T-cell (primary cell): Measurements from ENCODE around the gene MBOAT1. TPM values are rescaled to one million over a fixed set of nuclear protein-coding genes. Genes with fewer than 3 reads are reported as not detected.

Experiments
- ATAC-seq, 4 experiments: fragments of 200-7000 bp in 3 of 4; fragments of 150-1000 bp in 1 of 4; cut with Tn5 transposase; replicated peaks in 1 of 4; 1 replicate in 3 of 4; 2 replicates in 1 of 4; pipeline ENCODE4 v1.10.0; 2021; ENCODE audit warnings: moderate library complexity in 3 of 4, mild to moderate bottlenecking in 2 of 4, moderate number of reproducible peaks in 1 of 4
- CTCF ChIA-PET, 2 donors: fragments of 300-600 bp; sonication (Branson Sonifier 250); formaldehyde crosslinking; loops; one replicate each; lab custom pipeline; 2022; ENCODE audit warnings: antibody characterized with exemption in 2 of 2; lab: Charles Lee
- POLR2A ChIA-PET, 2 donors: fragments of 300-600 bp; sonication (Branson Sonifier 250); formaldehyde crosslinking; loops; one replicate each; lab custom pipeline; 2022; ENCODE audit warnings: antibody characterized with exemption in 2 of 2; lab: Charles Lee
- DNase-seq, 35 experiments: peaks; one replicate each; pipeline versions ENCODE4 v3.0.0 to v3.0.0-alpha.2; 2013 to 2023
- H3K27ac ChIP-seq: one replicate; pipeline ENCODE4 v1.5.1; 2013; ENCODE audit warnings: low read length
- H3K27me3 ChIP-seq, 2 experiments: replicated peaks in 1 of 2; 1 replicate in 1 of 2; 2 replicates in 1 of 2; pipeline versions ENCODE4 v1.6.1 to v1.7.0; 2013; ENCODE audit warnings: low read length in 1 of 2, mixed read lengths in 1 of 2; ENCODE audit not compliant: control insufficient read depth in 2 of 2, insufficient read depth in 2 of 2; ENCODE audit errors: extremely low read depth in 1 of 2
- H3K36me3 ChIP-seq, 2 donors: 1 replicate in 1 of 2; 2 replicates in 1 of 2; pipeline versions ENCODE4 v1.6.1 to v1.7.0; 2013; ENCODE audit warnings: low read length in 1 of 2; ENCODE audit not compliant: control insufficient read depth in 2 of 2, insufficient read depth in 1 of 2; ENCODE audit errors: extremely low read depth in 1 of 2
- H3K4me1 ChIP-seq, 2 experiments: 1 replicate in 1 of 2; 2 replicates in 1 of 2; pipeline versions ENCODE4 v1.6.1 to v1.7.0; 2013; ENCODE audit warnings: low read length in 2 of 2, mixed read lengths in 1 of 2; ENCODE audit not compliant: insufficient read depth in 2 of 2, control insufficient read depth in 1 of 2; ENCODE audit errors: extremely low read depth in 1 of 2
- H3K4me3 ChIP-seq, 2 donors: 1 replicate in 1 of 2; 2 replicates in 1 of 2; pipeline versions ENCODE4 v1.5.1 to v1.7.0; 2013; ENCODE audit warnings: mild to moderate bottlenecking in 2 of 2, low read length in 1 of 2, moderate library complexity in 1 of 2; ENCODE audit not compliant: control insufficient read depth in 1 of 2; ENCODE audit errors: extremely low read depth in 1 of 2
- H3K9me3 ChIP-seq: 2 replicates; pipeline ENCODE4 v1.7.0; 2013
- H3K27ac Mint-ChIP-seq, 2 donors: one replicate each; pipeline ENCODE4 v1.8.0; 2020 to 2021; ENCODE audit warnings: mild to moderate bottlenecking in 2 of 2, mixed read lengths in 2 of 2
- H3K27me3 Mint-ChIP-seq, 2 donors: one replicate each; pipeline ENCODE4 v1.8.0; 2021 to 2022; ENCODE audit warnings: mixed read lengths in 2 of 2
- H3K36me3 Mint-ChIP-seq: one replicate; pipeline ENCODE4 v1.8.0; 2021; ENCODE audit warnings: mixed read lengths
- H3K4me1 Mint-ChIP-seq, 3 donors: one replicate each; pipeline ENCODE4 v1.8.0; 2020 to 2022; ENCODE audit warnings: mixed read lengths in 3 of 3, mild to moderate bottlenecking in 1 of 3
- H3K4me3 Mint-ChIP-seq, 3 donors: one replicate each; pipeline ENCODE4 v1.8.0; 2020 to 2022; ENCODE audit warnings: mild to moderate bottlenecking in 3 of 3, mixed read lengths in 3 of 3, moderate library complexity in 3 of 3
- H3K9me3 Mint-ChIP-seq, 3 donors: one replicate each; pipeline ENCODE4 v1.8.0; 2020 to 2022; ENCODE audit warnings: mixed read lengths in 3 of 3
- WGBS: methylation state at CpG from one replicate; pipeline ENCODE4 v1.1.5; 2013; ENCODE audit warnings: missing lambda C conversion rate; ENCODE audit not compliant: insufficient coverage; 5-methylcytosine and 5-hydroxymethylcytosine counted together
- total RNA-seq, 35 experiments: library from RNA in 6 of 35; stranded (reverse) in 6 of 35; fragments of 120-200 nt in 1 of 35; gene quantifications; one replicate each; pipeline versions ENCODE4 v1.2.1 to v1.2.4 and lab custom pipeline; 2013 to 2026

MBOAT1 gene, protein sequence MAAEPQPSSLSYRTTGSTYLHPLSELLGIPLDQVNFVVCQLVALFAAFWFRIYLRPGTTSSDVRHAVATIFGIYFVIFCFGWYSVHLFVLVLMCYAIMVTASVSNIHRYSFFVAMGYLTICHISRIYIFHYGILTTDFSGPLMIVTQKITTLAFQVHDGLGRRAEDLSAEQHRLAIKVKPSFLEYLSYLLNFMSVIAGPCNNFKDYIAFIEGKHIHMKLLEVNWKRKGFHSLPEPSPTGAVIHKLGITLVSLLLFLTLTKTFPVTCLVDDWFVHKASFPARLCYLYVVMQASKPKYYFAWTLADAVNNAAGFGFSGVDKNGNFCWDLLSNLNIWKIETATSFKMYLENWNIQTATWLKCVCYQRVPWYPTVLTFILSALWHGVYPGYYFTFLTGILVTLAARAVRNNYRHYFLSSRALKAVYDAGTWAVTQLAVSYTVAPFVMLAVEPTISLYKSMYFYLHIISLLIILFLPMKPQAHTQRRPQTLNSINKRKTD
- total RNA-seq, result 10 to 100 TPM in 3 of 5 donors, 1 to 10 TPM in 2; 8.3 to 21.5 (median 12.0) TPM
- total RNA-seq (2013), result 14.5 TPM
- 5.6 to 62.1 (median 24.1) reads per million in 29 experiments for total RNA-seq (lab: John Stamatoyannopoulos, UW)

DNA sequence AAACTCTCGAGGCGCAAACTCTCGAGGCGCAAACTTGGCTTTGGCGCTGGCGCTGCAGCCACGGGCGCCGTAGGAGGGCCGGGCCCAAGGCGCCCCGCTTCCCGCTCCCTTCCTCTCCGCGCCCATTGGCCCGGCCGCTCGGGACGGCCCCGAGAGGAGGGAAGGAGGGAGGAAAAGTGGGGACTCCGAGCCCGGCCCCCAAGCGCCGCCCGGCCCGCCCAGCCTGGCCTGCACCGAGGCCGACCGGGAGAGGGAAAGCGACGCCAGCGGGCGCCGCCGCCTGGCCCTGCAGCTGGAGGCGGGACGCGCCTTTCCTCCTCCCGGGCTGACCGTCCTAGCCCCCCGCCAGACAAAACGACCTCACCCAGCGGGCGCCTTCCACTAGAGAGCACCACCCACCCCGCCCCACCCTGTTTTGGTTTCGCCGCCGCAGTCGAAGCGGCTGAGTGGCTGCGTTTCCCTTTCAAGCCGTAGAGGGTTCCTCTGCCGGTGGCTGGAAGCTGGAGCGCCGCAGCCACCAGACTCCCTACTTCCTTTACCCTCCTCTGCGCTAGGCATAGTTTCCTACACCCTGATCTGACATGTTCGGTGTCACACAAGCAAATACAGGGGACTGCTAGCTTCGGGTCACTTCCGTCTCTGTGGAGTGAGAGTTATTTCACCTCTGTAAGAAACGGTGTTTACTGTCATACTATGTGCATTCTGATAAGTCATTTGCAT, at the start of gene MBOAT1:
Gene MBOAT1, minus strand, starts transcription at position 78 of the 720 bp plus-strand sequence. CDS start 235 bp downstream, outside the sequence.
- no peaks in the 10 kb centered on the region for H3K9me3 ChIP-seq
- peaks cover 13 to 25% of the 10 kb centered on the region in 2 experiments for H3K4me1 ChIP-seq
- ChIA-PET CTCF (interaction anchor here in 1 of 2 donors (1.0 to 2.4 kb wide), 4 partner anchors 10 to 108 kb away, joined by 3 to 8 read pairs (median 3); no protein-coding TSS in a partner anchor), POLR2A (interaction anchor here in 1 of 2 donors (0.6 to 1.1 kb wide), 2 partner anchors 107 to 763 kb away, joined by 3 to 9 read pairs; no protein-coding TSS in a partner anchor)
- peak within 1 kb of the TSS; percentile 79 for H3K27ac ChIP-seq
- H3K36me3 ChIP-seq, result no peaks in the 10 kb centered on the region
- H3K4me1 Mint-ChIP-seq, result peaks cover 35 to 48% (median 44%) of the 10 kb centered on the region in 3 donors
- no peaks in the 10 kb centered on the region for H3K27me3 Mint-ChIP-seq
- no peaks in the 10 kb centered on the region for H3K36me3 Mint-ChIP-seq
- peak within 1 kb of the TSS; percentile 92 to 98 for H3K27ac Mint-ChIP-seq
- no peaks in the 10 kb centered on the region for H3K27me3 ChIP-seq
- H3K9me3 Mint-ChIP-seq, result no peaks in the 10 kb centered on the region
- peak within 1 kb of the TSS; percentile 54 to 78 for H3K4me3 ChIP-seq
- peak within 1 kb of the TSS; percentile 92 to 94 (median 93) for H3K4me3 Mint-ChIP-seq
- ATAC-seq (peak; percentile 76 to 79 (median 78)), DNase-seq (peak; percentile 16 to 77 (median 46))
- under 1% methylated on average over 38 of the region's 60 CpGs for WGBS

DNA sequence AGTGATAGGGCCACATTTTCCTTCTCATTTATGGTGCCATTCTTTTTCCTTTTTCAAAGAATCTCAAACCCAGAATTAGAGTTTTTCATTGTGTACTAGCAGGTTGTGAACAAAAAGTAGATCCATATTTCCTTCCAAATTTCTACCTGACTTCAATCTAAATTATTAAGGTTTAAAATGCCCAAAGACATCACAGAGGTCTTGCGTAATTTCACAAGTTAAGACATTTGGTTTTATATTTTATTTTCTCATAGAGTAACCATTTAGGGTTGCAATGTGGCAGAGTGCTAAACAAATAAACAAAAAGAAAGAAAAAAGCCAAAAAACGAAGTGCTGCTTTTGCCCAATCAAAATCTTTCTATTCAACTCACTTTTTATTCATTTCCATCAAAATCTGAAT, 49.4 kb upstream of the MBOAT1 start:
- peaks cover 0 to 5% of the 10 kb centered on the region in 2 experiments for H3K27me3 ChIP-seq
- H3K4me3 ChIP-seq, result no peak overlapping the region
- H3K4me1 Mint-ChIP-seq, result no peaks in the 10 kb centered on the region
- no peaks in the 10 kb centered on the region for H3K36me3 ChIP-seq
- no peaks in the 10 kb centered on the region for H3K4me1 ChIP-seq
- no CpG with 5 or more reads among the region's 2 CpGs for WGBS
- H3K4me3 Mint-ChIP-seq, result no peak overlapping the region
- ChIA-PET CTCF (interaction anchor here in 1 of 2 donors (0.6 kb wide), 1 partner anchor 253 kb away, joined by 4 read pairs; no protein-coding TSS in a partner anchor), POLR2A (interaction anchor here in 1 of 2 donors (0.6 kb wide), 1 partner anchor 274 kb away, joined by 4 read pairs; no protein-coding TSS in a partner anchor)
- no peaks in the 10 kb centered on the region for H3K36me3 Mint-ChIP-seq
- no peak overlapping the region for H3K27ac ChIP-seq
- ATAC-seq (no peak), DNase-seq (no peak)
- H3K9me3 Mint-ChIP-seq, result no peaks in the 10 kb centered on the region
- H3K27ac Mint-ChIP-seq, result no peak overlapping the region
- no peaks in the 10 kb centered on the region for H3K9me3 ChIP-seq
- peaks cover 0 to 6% of the 10 kb centered on the region in 2 donors for H3K27me3 Mint-ChIP-seq

DNA sequence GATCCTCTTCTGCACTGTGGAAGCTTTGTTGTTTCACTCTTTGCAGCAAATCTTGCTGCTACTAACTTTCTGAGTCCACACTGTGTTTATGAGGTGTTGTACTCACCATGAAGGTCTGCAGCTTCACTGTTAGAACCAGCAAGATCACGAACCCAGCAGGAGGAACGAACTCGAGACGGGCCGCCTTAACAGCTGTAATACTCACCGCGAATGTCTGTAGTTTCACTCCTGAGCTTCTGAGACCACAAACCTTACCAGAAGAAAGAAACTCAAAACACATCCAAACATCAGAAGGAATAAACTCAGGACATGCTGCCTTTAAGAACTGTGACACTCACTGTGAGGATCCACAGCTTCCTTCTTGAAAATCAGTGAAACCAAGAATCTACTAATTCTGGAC, 48.1 kb upstream of the MBOAT1 start:
- Histone ChIP-seq H3K9me3 (no peaks in the 10 kb centered on the region), H3K4me1 (no peaks in the 10 kb centered on the region), H3K36me3 (no peaks in the 10 kb centered on the region), H3K27ac (no peak overlapping the region), H3K27me3 (peaks cover 0 to 5% of the 10 kb centered on the region in 2 experiments), H3K4me3 (no peak overlapping the region)
- ChIA-PET CTCF (no interaction called here), POLR2A (no interaction called here)
- Mint-ChIP-seq H3K4me1 (no peaks in the 10 kb centered on the region), H3K27me3 (peaks cover 0 to 6% of the 10 kb centered on the region in 2 donors), H3K36me3 (no peaks in the 10 kb centered on the region), H3K4me3 (no peak overlapping the region), H3K27ac (no peak overlapping the region), H3K9me3 (no peaks in the 10 kb centered on the region)
- WGBS, result 50% methylated on average over 7 of the region's 7 CpGs
- no peak for ATAC-seq
- DNase-seq, result no peak

DNA sequence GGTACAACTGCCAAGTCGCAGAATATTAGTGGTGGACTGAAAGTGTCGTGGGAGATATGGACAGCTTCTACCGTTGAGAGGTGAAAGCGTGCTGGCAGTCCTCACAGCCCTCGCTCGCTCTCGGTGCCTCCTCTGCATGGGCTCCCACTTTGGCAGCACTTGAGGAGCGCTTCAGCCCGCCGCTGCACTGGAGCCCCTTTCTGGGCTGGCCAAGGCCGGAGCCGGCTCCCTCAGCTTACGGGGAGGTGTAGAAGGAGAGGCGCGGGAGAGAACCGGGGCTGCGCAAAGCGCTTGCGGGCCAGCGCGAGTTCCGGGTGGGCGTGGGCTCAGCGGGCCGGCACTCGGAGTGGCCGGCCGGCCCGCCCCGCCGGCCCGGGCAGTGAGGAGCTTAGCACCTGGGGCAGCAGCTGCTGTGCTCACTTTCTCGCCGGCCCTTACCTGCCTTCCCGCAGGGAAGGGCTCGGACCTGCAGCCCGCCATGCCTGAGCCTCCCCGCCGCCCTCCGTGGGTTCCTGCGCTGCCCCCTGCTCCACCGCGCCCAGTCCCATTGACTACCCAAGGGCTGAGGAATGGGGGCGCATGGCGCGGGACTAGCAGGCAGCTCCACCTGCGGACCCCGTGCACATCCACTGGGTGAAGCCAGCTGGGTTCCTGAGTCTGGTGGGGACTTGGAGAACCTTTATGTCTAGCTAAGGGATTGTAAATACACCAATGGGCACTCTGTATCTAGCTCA, 47.2 kb upstream of the MBOAT1 start:
- H3K4me1 ChIP-seq, result no peaks in the 10 kb centered on the region
- no peak overlapping the region for H3K4me3 ChIP-seq
- H3K9me3 Mint-ChIP-seq, result no peaks in the 10 kb centered on the region
- H3K36me3 Mint-ChIP-seq, result no peaks in the 10 kb centered on the region
- H3K27ac ChIP-seq, result no peak overlapping the region
- ATAC-seq (no peak), DNase-seq (no peak)
- H3K4me1 Mint-ChIP-seq, result no peaks in the 10 kb centered on the region
- H3K27me3 ChIP-seq, result peaks cover 0 to 5% of the 10 kb centered on the region in 2 experiments
- POLR2A ChIA-PET, result no interaction called here
- no peak overlapping the region for H3K27ac Mint-ChIP-seq
- H3K36me3 ChIP-seq, result no peaks in the 10 kb centered on the region
- peaks cover 0 to 6% of the 10 kb centered on the region in 2 donors for H3K27me3 Mint-ChIP-seq
- WGBS, result 93% methylated on average over 28 of the region's 48 CpGs
- H3K9me3 ChIP-seq, result no peaks in the 10 kb centered on the region
- no peak overlapping the region for H3K4me3 Mint-ChIP-seq
- CTCF ChIA-PET, result interaction anchor here in 1 of 2 donors (0.6 kb wide), 1 partner anchor 1273 kb away, joined by 3 read pairs; no protein-coding TSS in a partner anchor

DNA sequence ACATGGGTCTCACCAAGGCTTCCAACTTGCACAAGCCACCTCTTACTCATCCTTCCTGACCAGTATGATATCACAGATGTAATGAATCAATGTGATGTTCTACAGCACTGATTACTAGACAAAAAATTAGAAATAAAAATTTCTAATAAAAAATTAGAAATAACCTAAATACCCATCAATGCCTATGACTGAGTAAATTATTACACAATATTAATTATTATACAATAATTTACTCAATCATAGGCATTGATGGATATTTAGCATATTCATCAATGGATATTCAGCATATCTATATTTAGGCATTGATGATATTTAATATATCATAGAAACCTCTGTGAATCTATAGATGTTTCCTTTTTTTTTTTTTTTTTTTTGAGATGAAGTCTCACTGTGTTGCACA, 43.2 kb upstream of the MBOAT1 start:
- H3K36me3 Mint-ChIP-seq, result no peaks in the 10 kb centered on the region
- Histone ChIP-seq H3K36me3 (no peaks in the 10 kb centered on the region), H3K9me3 (no peaks in the 10 kb centered on the region), H3K4me1 (no peaks in the 10 kb centered on the region), H3K27ac (no peak overlapping the region), H3K27me3 (peaks cover 0 to 3% of the 10 kb centered on the region in 2 experiments), H3K4me3 (no peak overlapping the region)
- CTCF ChIA-PET, result no interaction called here
- H3K27ac Mint-ChIP-seq, result no peak overlapping the region
- DNase-seq, result no peak
- no peak for ATAC-seq
- H3K9me3 Mint-ChIP-seq, result no peaks in the 10 kb centered on the region
- no peaks in the 10 kb centered on the region for H3K4me1 Mint-ChIP-seq
- H3K27me3 Mint-ChIP-seq, result peaks cover 0 to 2% of the 10 kb centered on the region in 2 donors
- H3K4me3 Mint-ChIP-seq, result no peak overlapping the region
- POLR2A ChIA-PET, result no interaction called here
